Nephron progenitor cell (in vitro differentiated cells): ENCODE results near the gene S100A5.

Source experiments
- DNase-seq: peaks from one replicate; pipeline ENCODE4 v3.0.0; 2021
- H3K27ac Mint-ChIP-seq: 2 replicates; pipeline ENCODE4 v1.8.0; 2021; ENCODE audit warnings: mild to moderate bottlenecking, moderate library complexity, mixed read lengths
- H3K27me3 Mint-ChIP-seq: 2 replicates; pipeline ENCODE4 v1.8.0; 2021; ENCODE audit warnings: mild to moderate bottlenecking, low read depth, mixed read lengths; ENCODE audit not compliant: poor library complexity
- H3K36me3 Mint-ChIP-seq: 2 replicates; pipeline ENCODE4 v1.8.0; 2021; ENCODE audit warnings: low read depth, mixed read lengths
- H3K4me1 Mint-ChIP-seq: 2 replicates; pipeline ENCODE4 v1.8.0; 2021; ENCODE audit warnings: mixed read lengths
- H3K4me3 Mint-ChIP-seq: 2 replicates; pipeline ENCODE4 v1.8.0; 2021; ENCODE audit warnings: mild to moderate bottlenecking, moderate library complexity, mixed read lengths
- H3K9me3 Mint-ChIP-seq: 2 replicates; pipeline ENCODE4 v1.8.0; 2021; ENCODE audit warnings: mild to moderate bottlenecking, moderate library complexity, mixed read lengths
- CTCF ChIP-seq: fragments of 200-600 bp; sonication (generic); IDR thresholded peaks from 2 replicates; pipeline ENCODE4 v1.5.0; 2021; ENCODE audit warnings: antibody characterized with exemption

Gene S100A5

GRCh38 chr1:153535242-153536011 lies 5.3 kb downstream of the S100A5 start, which contains the start of gene S100A6:
Gene S100A6 (minus strand): TSS chr1:153535991. CDS start chr1:153535339, 652 bp downstream.
- Mint-ChIP-seq H3K4me1 (peaks cover 72% of the 10 kb centered on the region), H3K4me3 (peak within 1 kb of the TSS; percentile 68), H3K9me3 (no peaks in the 10 kb centered on the region), H3K27me3 (no peaks in the 10 kb centered on the region), H3K27ac (no peak within 1 kb of the TSS), H3K36me3 (no peaks in the 10 kb centered on the region)
- no peak for DNase-seq
- no peak for TF ChIP-seq CTCF

GRCh38 chr1:153534925-153535241 lies 5.9 kb downstream of the S100A5 start:
- Mint-ChIP-seq H3K4me1 (peaks cover 66% of the 10 kb centered on the region), H3K27me3 (no peaks in the 10 kb centered on the region), H3K36me3 (no peaks in the 10 kb centered on the region), H3K4me3 (peak overlapping the region; percentile 19), H3K9me3 (no peaks in the 10 kb centered on the region), H3K27ac (no peak overlapping the region)
- DNase-seq: no peak
- TF ChIP-seq CTCF: no peak

- Mint-ChIP-seq H3K27me3 (peaks cover 2% of the 10 kb centered on the region), H3K9me3 (no peaks in the 10 kb centered on the region), H3K27ac (no peak overlapping the region), H3K36me3 (no peaks in the 10 kb centered on the region), H3K4me1 (peaks cover 61% of the 10 kb centered on the region), H3K4me3 (peak overlapping the region; percentile 19)
- no peak for DNase-seq
- TF ChIP-seq CTCF: no peak
These were observed 6.4 kb downstream of the S100A5 start for GRCh38 chr1:153534226-153534924.

GRCh38 chr1:153533689-153534201 lies 7.0 kb downstream of the S100A5 start:
- Mint-ChIP-seq H3K36me3 (no peaks in the 10 kb centered on the region), H3K27me3 (peaks cover 2% of the 10 kb centered on the region), H3K4me3 (no peak overlapping the region), H3K4me1 (peaks cover 60% of the 10 kb centered on the region), H3K27ac (no peak overlapping the region), H3K9me3 (no peaks in the 10 kb centered on the region)
- TF ChIP-seq CTCF: no peak
- no peak for DNase-seq

- DNase-seq: peak; percentile 86
- H3K27me3 Mint-ChIP-seq: peaks cover 2% of the 10 kb centered on the region
- H3K4me1 Mint-ChIP-seq: peaks cover 52% of the 10 kb centered on the region
- H3K27ac Mint-ChIP-seq: peak overlapping the region; percentile 18
- no peaks in the 10 kb centered on the region for H3K36me3 Mint-ChIP-seq
- TF ChIP-seq CTCF: peak; percentile 77
- H3K9me3 Mint-ChIP-seq: no peaks in the 10 kb centered on the region
- peak overlapping the region; percentile 50 for H3K4me3 Mint-ChIP-seq
These were observed 7.8 kb downstream of the S100A5 start for GRCh38 chr1:153532769-153533599.
